HL-60 (cell line): ENCODE measurements around the gene RECQL5.

ENCODE experiments used
- DNase-seq, 2 experiments: peaks; one replicate each; pipeline ENCODE4 v3.0.0-alpha.2; 2010 to 2020; ENCODE audit warnings: low read depth in 1 of 2, low spot score in 1 of 2
- H3K27ac ChIP-seq: fragments of 250-450 bp; sonication (Bioruptor Pico); replicated peaks from 2 replicates; pipeline ENCODE4 v1.5.1; 2020; ENCODE audit warnings: mild to moderate bottlenecking, moderate library complexity
- H3K27me3 ChIP-seq: fragments of 250-450 bp; sonication (Bioruptor Pico); 2 replicates; pipeline ENCODE4 v1.5.1; 2021; ENCODE audit warnings: mild to moderate bottlenecking, moderate library complexity; ENCODE audit not compliant: insufficient read depth, poor library complexity, severe bottlenecking
- H3K4me3 ChIP-seq: replicated peaks from 2 replicates; pipeline ENCODE4 v1.5.1; 2011; ENCODE audit warnings: mild to moderate bottlenecking, control low read depth, low read length; ENCODE audit not compliant: insufficient read depth
- GABPA ChIP-seq: IDR thresholded peaks from 2 replicates; pipeline ENCODE4 v1.6.1; 2012; ENCODE audit warnings: low read depth
- POLR2AphosphoS5 ChIP-seq: IDR thresholded peaks from 2 replicates; pipeline ENCODE4 v1.6.1; 2012; ENCODE audit warnings: low read depth
- SPI1 ChIP-seq: IDR thresholded peaks from 2 replicates; pipeline ENCODE4 v1.6.1; 2012; ENCODE audit warnings: low read depth, mild to moderate bottlenecking, borderline replicate concordance
- TF ChIP-seq, protein P1 (sequence below): IDR thresholded peaks from 2 replicates; pipeline ENCODE4 v1.6.1; 2012; ENCODE audit warnings: low read depth; ENCODE audit not compliant: insufficient replicate concordance
- TF ChIP-seq, protein P2 (sequence below): IDR thresholded peaks from one replicate; pipeline ENCODE4 v1.5.1; 2011; ENCODE audit warnings: low read length, control low read depth, inconsistent platforms; ENCODE audit not compliant: insufficient read depth

The RECQL5 gene

DNA sequence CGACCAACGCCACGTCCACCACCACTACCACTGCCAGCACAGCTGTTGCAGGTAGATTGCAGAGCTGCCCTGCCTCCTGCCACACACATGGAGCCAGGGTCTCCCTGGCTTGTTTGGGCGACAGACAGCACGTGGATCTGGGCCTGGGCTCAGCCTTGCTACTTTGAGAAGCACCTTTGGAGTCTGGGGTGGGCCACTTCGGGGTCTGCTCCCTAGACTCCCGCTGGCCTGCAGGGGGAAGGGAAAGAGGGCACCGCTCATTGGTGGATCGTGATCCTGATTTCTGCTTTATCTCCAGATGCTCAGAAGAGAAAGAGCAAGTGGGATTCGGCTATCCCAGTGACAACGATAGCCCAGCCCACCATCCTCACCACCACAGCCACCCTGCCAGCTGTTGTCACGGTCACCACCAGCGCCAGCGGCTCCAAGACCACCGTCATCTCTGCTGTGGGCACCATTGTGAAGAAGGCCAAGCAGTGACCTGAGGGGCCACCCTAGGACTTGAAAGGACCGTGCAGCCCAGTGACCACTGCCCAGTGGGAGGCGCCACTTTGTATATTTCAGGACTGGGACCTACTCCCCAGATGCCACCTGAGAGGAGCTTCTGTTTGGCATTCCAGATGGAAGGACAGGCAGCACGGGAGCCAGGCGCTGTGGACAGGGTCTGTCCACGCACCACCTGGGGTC lies 39.2 kb upstream of the RECQL5 start:
- Histone ChIP-seq H3K27ac (no peak overlapping the region), H3K4me3 (no peak overlapping the region)

DNA sequence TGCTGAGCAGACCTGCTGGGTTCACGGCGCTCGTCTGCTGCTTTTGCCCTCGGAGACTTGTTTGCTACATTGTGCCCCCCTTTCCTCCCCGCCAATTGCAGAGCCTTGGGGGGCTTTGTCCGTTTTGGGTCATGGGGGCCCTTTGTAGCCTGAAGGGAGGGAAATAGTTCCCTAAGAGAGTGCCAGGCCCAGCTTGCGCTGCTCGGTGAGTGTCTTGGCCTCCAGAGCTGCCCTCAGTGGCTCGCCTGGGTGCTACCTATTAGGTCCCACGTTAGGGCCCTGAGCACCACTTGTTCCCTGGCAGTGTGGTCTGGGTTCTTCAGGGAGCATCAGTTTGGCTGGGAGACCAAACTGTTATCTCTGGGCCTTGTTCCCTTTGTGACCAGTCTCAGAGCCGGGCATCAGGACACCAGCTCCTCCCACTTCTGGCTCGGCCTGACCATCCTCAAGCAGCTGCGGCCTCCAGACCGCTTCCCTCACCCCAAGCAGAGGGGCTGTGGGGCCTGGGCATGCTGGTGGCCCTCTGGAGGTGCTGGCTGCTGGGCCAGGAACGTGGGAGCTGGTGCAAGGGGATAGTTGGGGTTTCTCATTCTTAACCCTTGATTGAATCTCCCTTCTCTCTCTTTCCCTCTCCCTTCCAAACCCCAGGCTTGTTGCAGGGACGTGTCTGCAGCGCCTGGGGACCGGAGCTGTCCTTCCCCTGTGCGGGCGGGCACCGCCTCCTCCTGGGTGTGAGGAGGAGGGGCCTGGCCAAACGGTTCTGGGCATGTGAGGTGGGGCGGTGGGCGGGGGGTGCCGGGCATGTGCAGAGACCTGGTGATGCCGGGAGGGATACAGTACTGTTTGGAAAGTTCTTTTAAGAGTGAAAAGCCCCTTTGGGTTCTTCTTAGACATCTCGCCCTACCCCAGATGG lies 38.3 kb upstream of the RECQL5 start:
- no peak for TF ChIP-seq POLR2AphosphoS5
- TF ChIP-seq, protein P1, sequence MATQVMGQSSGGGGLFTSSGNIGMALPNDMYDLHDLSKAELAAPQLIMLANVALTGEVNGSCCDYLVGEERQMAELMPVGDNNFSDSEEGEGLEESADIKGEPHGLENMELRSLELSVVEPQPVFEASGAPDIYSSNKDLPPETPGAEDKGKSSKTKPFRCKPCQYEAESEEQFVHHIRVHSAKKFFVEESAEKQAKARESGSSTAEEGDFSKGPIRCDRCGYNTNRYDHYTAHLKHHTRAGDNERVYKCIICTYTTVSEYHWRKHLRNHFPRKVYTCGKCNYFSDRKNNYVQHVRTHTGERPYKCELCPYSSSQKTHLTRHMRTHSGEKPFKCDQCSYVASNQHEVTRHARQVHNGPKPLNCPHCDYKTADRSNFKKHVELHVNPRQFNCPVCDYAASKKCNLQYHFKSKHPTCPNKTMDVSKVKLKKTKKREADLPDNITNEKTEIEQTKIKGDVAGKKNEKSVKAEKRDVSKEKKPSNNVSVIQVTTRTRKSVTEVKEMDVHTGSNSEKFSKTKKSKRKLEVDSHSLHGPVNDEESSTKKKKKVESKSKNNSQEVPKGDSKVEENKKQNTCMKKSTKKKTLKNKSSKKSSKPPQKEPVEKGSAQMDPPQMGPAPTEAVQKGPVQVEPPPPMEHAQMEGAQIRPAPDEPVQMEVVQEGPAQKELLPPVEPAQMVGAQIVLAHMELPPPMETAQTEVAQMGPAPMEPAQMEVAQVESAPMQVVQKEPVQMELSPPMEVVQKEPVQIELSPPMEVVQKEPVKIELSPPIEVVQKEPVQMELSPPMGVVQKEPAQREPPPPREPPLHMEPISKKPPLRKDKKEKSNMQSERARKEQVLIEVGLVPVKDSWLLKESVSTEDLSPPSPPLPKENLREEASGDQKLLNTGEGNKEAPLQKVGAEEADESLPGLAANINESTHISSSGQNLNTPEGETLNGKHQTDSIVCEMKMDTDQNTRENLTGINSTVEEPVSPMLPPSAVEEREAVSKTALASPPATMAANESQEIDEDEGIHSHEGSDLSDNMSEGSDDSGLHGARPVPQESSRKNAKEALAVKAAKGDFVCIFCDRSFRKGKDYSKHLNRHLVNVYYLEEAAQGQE, result no peak
- no peak for TF ChIP-seq GABPA
- TF ChIP-seq, protein P2, sequence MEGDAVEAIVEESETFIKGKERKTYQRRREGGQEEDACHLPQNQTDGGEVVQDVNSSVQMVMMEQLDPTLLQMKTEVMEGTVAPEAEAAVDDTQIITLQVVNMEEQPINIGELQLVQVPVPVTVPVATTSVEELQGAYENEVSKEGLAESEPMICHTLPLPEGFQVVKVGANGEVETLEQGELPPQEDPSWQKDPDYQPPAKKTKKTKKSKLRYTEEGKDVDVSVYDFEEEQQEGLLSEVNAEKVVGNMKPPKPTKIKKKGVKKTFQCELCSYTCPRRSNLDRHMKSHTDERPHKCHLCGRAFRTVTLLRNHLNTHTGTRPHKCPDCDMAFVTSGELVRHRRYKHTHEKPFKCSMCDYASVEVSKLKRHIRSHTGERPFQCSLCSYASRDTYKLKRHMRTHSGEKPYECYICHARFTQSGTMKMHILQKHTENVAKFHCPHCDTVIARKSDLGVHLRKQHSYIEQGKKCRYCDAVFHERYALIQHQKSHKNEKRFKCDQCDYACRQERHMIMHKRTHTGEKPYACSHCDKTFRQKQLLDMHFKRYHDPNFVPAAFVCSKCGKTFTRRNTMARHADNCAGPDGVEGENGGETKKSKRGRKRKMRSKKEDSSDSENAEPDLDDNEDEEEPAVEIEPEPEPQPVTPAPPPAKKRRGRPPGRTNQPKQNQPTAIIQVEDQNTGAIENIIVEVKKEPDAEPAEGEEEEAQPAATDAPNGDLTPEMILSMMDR, result no peak
- TF ChIP-seq SPI1, result no peak
- Histone ChIP-seq H3K27ac (no peak overlapping the region), H3K27me3 (no peaks in the 10 kb centered on the region), H3K4me3 (no peak overlapping the region)
- no peak for DNase-seq

More for the DNA sequence above, 39.2 kb upstream of the RECQL5 start:
- no peaks in the 10 kb centered on the region for H3K27me3 ChIP-seq
- TF ChIP-seq GABPA, result no peak
- TF ChIP-seq POLR2AphosphoS5, result no peak
- no peak for TF ChIP-seq SPI1
- TF ChIP-seq, protein P1, result no peak
- TF ChIP-seq, protein P2, result no peak
- no peak for DNase-seq

DNA sequence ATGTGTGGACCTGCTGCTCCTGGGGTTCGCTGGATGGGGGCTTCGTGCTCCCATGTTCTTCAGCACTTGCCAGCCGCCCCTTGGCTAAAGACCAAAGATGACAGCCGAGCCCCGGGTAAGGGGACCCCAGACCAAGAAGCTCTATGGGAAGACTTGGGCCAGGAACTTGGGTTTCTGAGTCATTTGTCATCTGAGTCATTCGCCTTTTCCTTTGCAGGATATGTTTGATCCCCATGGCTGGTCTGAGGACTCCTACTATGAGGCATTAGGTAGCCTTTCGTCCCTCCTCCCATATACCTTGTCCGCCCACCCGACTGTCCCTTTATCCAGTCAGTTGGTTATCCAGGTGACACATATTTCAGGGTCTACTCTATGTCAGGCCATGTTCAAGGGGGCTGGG lies 36.6 kb upstream of the RECQL5 start:
- H3K27ac ChIP-seq, result no peak overlapping the region
- DNase-seq, result no peak
- no peaks in the 10 kb centered on the region for H3K27me3 ChIP-seq
- TF ChIP-seq, protein P2, result no peak
- TF ChIP-seq, protein P1, result no peak
- TF ChIP-seq SPI1 (no peak), GABPA (no peak), POLR2AphosphoS5 (no peak)
- H3K4me3 ChIP-seq, result no peak overlapping the region
